ENCODE results near the gene SNRNP200. TPM values are rescaled to one million over a fixed set of nuclear protein-coding genes. Genes with fewer than 3 reads are reported as not detected.

SNRNP200 gene
- total RNA-seq, 3 donors from 2014 or later (not counting 1 experiment from before 2014, with no cell fraction given): 207 to 236 (median 228) TPM

GRCh38 chr2:96264656-96265348, 40.5 kb downstream of the SNRNP200 start:
- H3K27me3 Mint-ChIP-seq (ENCODE audit: low read depth in 2 of 2): no peaks in the 10 kb centered on the region
- Histone ChIP-seq H3K36me3 (ENCODE audit: control insufficient read depth, insufficient read depth, low read length) (peaks cover 20% of the 10 kb centered on the region), H3K27me3 (ENCODE audit: control insufficient read depth, insufficient read depth, low read length) (no peaks in the 10 kb centered on the region), H3K9me3 (ENCODE audit: control insufficient read depth, insufficient read depth, low read length) (no peaks in the 10 kb centered on the region), H3K4me1 (ENCODE audit: control insufficient read depth, insufficient read depth, low read length) (peaks cover 54% of the 10 kb centered on the region), H3K4me3 (ENCODE audit: low read length) (peak overlapping the region; percentile 83), H3K27ac (ENCODE audit: low read length) (peak overlapping the region; percentile 0)
- intact Hi-C loops (cut with micrococcal nuclease): loop anchor here (2.0 to 10.0 kb wide), 4 partner anchors 57 to 242 kb away; partner anchors contain the start of genes DUSP2 and NEURL3
- WGBS (ENCODE audit: insufficient coverage): 14% methylated on average over 33 of the region's 33 CpGs
- ATAC-seq (peak in 1 of 3 donors; percentile 0), DNase-seq (peak; percentile 42 to 57)
- peaks cover 8% of the 10 kb centered on the region for H3K36me3 Mint-ChIP-seq
- H3K4me1 Mint-ChIP-seq: peaks cover 51 to 58% of the 10 kb centered on the region in 2 donors
- no peaks in the 10 kb centered on the region for H3K9me3 Mint-ChIP-seq
- peak overlapping the region; percentile 92 for H3K27ac Mint-ChIP-seq
- TF ChIP-seq CTCF (IDR thresholded peaks at IDR 0.05): peak; percentile 24
- H3K4me3 Mint-ChIP-seq: peak overlapping the region; percentile 87

- Mint-ChIP-seq H3K4me3 (peak overlapping the region; percentile 87), H3K27ac (peak overlapping the region; percentile 92), H3K36me3 (peaks cover 8% of the 10 kb centered on the region), H3K27me3 (ENCODE audit: low read depth in 2 of 2) (no peaks in the 10 kb centered on the region), H3K9me3 (no peaks in the 10 kb centered on the region), H3K4me1 (peaks cover 58 to 64% of the 10 kb centered on the region in 2 donors)
- no peak for DNase-seq
- no peak overlapping the region for H3K27ac ChIP-seq (ENCODE audit: low read length)
- no peak for ATAC-seq
- no peaks in the 10 kb centered on the region for H3K9me3 ChIP-seq (ENCODE audit: control insufficient read depth, insufficient read depth, low read length)
- no peaks in the 10 kb centered on the region for H3K27me3 ChIP-seq (ENCODE audit: control insufficient read depth, insufficient read depth, low read length)
- H3K4me3 ChIP-seq (ENCODE audit: low read length): no peak overlapping the region
- peaks cover 61% of the 10 kb centered on the region for H3K4me1 ChIP-seq (ENCODE audit: control insufficient read depth, insufficient read depth, low read length)
- intact Hi-C loops (cut with micrococcal nuclease): loop anchor here (2.0 to 10.0 kb wide), 2 partner anchors 119 to 239 kb away; partner anchors contain the start of gene DUSP2
- H3K36me3 ChIP-seq (ENCODE audit: control insufficient read depth, insufficient read depth, low read length): peaks cover 19% of the 10 kb centered on the region
- TF ChIP-seq CTCF (IDR thresholded peaks at IDR 0.05): no peak
- 81% methylated on average over 4 of the region's 4 CpGs for WGBS (ENCODE audit: insufficient coverage)
Measured at GRCh38 chr2:96264086-96264485, 41.3 kb downstream of the SNRNP200 start.

- Histone ChIP-seq H3K4me3 (ENCODE audit: low read length) (no peak overlapping the region), H3K9me3 (ENCODE audit: control insufficient read depth, insufficient read depth, low read length) (no peaks in the 10 kb centered on the region), H3K4me1 (ENCODE audit: control insufficient read depth, insufficient read depth, low read length) (peaks cover 64% of the 10 kb centered on the region), H3K27me3 (ENCODE audit: control insufficient read depth, insufficient read depth, low read length) (no peaks in the 10 kb centered on the region), H3K36me3 (ENCODE audit: control insufficient read depth, insufficient read depth, low read length) (peaks cover 17% of the 10 kb centered on the region), H3K27ac (ENCODE audit: low read length) (no peak overlapping the region)
- Mint-ChIP-seq H3K27me3 (ENCODE audit: low read depth in 2 of 2) (no peaks in the 10 kb centered on the region), H3K27ac (no peak overlapping the region), H3K36me3 (no peaks in the 10 kb centered on the region), H3K4me3 (peak overlapping the region; percentile 17), H3K9me3 (no peaks in the 10 kb centered on the region), H3K4me1 (peaks cover 51 to 61% of the 10 kb centered on the region in 2 donors)
- TF ChIP-seq CTCF (IDR thresholded peaks at IDR 0.05): no peak
- ATAC-seq (no peak), DNase-seq (no peak)
- 95% methylated on average over 1 of the region's 2 CpGs for WGBS (ENCODE audit: insufficient coverage)
- intact Hi-C loops (cut with micrococcal nuclease): loop anchor here (10.0 kb wide), 1 partner anchor 238 kb away; no protein-coding TSS in a partner anchor
Measured at GRCh38 chr2:96262306-96262705, 43.0 kb downstream of the SNRNP200 start.

Measured in natural killer cell (primary cell).